HCT116 (cell line): ENCODE data around the gene ATP13A4.

Experiments
- EZH2 ChIP-seq: fragments of 200-600 bp; sonication (generic); IDR thresholded peaks from 2 replicates; pipeline ENCODE4 v1.6.1; 2017; ENCODE audit warnings: antibody characterized with exemption, mixed run types
- FOSL1 ChIP-seq: IDR thresholded peaks from 2 replicates; pipeline ENCODE4 v1.6.1; 2012; ENCODE audit warnings: low read depth
- ZBTB33 ChIP-seq: IDR thresholded peaks from 2 replicates; pipeline ENCODE4 v1.6.1; 2011; ENCODE audit warnings: mild to moderate bottlenecking, low read length, moderate library complexity; ENCODE audit not compliant: insufficient replicate concordance; ENCODE audit errors: extremely low read depth
- TF ChIP-seq, protein P1 (sequence below), 3 experiments: fragments of 200-600 bp in 1 of 3; sonication (generic) in 1 of 3; IDR thresholded peaks in 2 of 3; conservative IDR thresholded peaks in 1 of 3; 2 replicates each; pipeline ENCODE4 v1.5.1; 2012 to 2017; ENCODE audit warnings: low read depth in 2 of 3, low read length in 2 of 3, antibody characterized with exemption in 1 of 3, borderline replicate concordance in 1 of 3, control low read depth in 1 of 3, mild to moderate bottlenecking in 1 of 3, mixed read lengths in 1 of 3, mixed run types in 1 of 3, moderate library complexity in 1 of 3; ENCODE audit not compliant: insufficient read depth in 1 of 3

DNA sequence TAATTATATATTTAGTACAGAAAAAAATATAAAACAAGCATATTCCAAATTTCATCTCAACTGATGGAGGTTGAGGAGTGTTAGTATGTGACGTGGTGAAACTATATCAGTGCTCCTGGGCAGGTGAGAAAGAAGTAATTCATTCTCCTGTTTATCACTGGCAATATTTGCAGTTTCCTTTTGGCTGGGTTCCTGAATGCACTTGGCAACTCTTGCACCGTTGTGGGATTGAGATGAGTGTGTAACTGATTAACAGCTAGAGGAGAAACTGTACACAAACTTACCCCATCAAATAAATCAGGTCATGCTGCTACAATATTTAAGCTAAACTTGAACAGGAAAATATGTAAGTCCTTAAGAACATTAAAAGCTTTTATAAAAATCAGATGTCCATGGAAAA is 2.1 kb upstream of the ATP13A4 start:
- TF ChIP-seq, protein P1, sequence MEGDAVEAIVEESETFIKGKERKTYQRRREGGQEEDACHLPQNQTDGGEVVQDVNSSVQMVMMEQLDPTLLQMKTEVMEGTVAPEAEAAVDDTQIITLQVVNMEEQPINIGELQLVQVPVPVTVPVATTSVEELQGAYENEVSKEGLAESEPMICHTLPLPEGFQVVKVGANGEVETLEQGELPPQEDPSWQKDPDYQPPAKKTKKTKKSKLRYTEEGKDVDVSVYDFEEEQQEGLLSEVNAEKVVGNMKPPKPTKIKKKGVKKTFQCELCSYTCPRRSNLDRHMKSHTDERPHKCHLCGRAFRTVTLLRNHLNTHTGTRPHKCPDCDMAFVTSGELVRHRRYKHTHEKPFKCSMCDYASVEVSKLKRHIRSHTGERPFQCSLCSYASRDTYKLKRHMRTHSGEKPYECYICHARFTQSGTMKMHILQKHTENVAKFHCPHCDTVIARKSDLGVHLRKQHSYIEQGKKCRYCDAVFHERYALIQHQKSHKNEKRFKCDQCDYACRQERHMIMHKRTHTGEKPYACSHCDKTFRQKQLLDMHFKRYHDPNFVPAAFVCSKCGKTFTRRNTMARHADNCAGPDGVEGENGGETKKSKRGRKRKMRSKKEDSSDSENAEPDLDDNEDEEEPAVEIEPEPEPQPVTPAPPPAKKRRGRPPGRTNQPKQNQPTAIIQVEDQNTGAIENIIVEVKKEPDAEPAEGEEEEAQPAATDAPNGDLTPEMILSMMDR (IDR thresholded peaks at IDR 0.05 in 2 of 3, conservative IDR thresholded peaks at IDR 0.05 in 1 of 3; ENCODE audit: borderline replicate concordance in 1 of 3, insufficient read depth in 1 of 3, low read depth in 2 of 3, low read length in 2 of 3): no peak
- TF ChIP-seq ZBTB33: no peak
- TF ChIP-seq EZH2: no peak
- no peak for TF ChIP-seq FOSL1
